SU-DHL-6 (cell line): Measurements from ENCODE around the gene CASKIN2.

Experiments
- H2AFZ ChIP-seq: fragments of 200-600 bp; sonication (generic); 2 replicates; pipeline ENCODE4 v1.6.1; 2014; ENCODE audit warnings: low read depth, mild to moderate bottlenecking, moderate library complexity, mixed read lengths, antibody characterized with exemption, low read length; ENCODE audit not compliant: severe bottlenecking
- H3F3A ChIP-seq: fragments of 200-600 bp; shearing (Covaris generic); 2 replicates; pipeline ENCODE4 v1.6.0; 2016; ENCODE audit warnings: antibody characterized with exemption, mild to moderate bottlenecking; ENCODE audit not compliant: insufficient read depth
- H3K27ac ChIP-seq: fragments of 200-600 bp; sonication (generic); 2 replicates; pipeline ENCODE4 v1.5.1; 2016; ENCODE audit warnings: low read depth, mild to moderate bottlenecking, low read length, moderate library complexity, mixed read lengths
- H3K27me3 ChIP-seq: fragments of 200-600 bp; sonication (generic), shearing (Covaris generic); 2 replicates; pipeline ENCODE4 v1.6.0; 2014; ENCODE audit warnings: mild to moderate bottlenecking, low read length
- H3K36me3 ChIP-seq: fragments of 200-600 bp; sonication (generic); 2 replicates; pipeline ENCODE4 v1.6.1; 2014; ENCODE audit warnings: mild to moderate bottlenecking, low read length, mixed read lengths
- H3K4me2 ChIP-seq: fragments of 300-600, 200-600 bp; shearing (Covaris generic), sonication (generic); 2 replicates; pipeline ENCODE4 v1.6.0; 2014; ENCODE audit warnings: low read length, low read depth, mild to moderate bottlenecking; ENCODE audit not compliant: poor library complexity, severe bottlenecking
- H3K4me3 ChIP-seq: fragments of 200-600 bp; sonication (generic); 2 replicates; pipeline ENCODE4 v1.5.1; 2014; ENCODE audit warnings: antibody characterized with exemption, low read length, mild to moderate bottlenecking, mixed read lengths; ENCODE audit not compliant: insufficient read depth, poor library complexity, severe bottlenecking
- H3K79me2 ChIP-seq: fragments of 200-600 bp; sonication (generic); 2 replicates; pipeline ENCODE4 v1.6.1; 2014; ENCODE audit warnings: mild to moderate bottlenecking, low read length, moderate library complexity; ENCODE audit not compliant: insufficient read depth
- H3K9ac ChIP-seq: fragments of 200-600 bp; sonication (generic); 2 replicates; pipeline ENCODE4 v1.7.0; 2014; ENCODE audit warnings: mild to moderate bottlenecking, low read length
- H3K9me2 ChIP-seq: fragments of 200-600 bp; sonication (generic); replicated peaks from 2 replicates; pipeline ENCODE4 v1.6.1; 2014; ENCODE audit warnings: low read length; ENCODE audit not compliant: insufficient read depth
- H3K9me3 ChIP-seq: fragments of 200-600 bp; sonication (generic); 2 replicates; pipeline ENCODE4 v1.6.1; 2014; ENCODE audit warnings: low read length, mixed read lengths; ENCODE audit not compliant: insufficient read depth
- H4K20me1 ChIP-seq: fragments of 200-600 bp; sonication (generic); 2 replicates; pipeline ENCODE4 v1.6.1; 2014; ENCODE audit warnings: low read depth, mild to moderate bottlenecking, antibody characterized with exemption, low read length, moderate library complexity, mixed read lengths
- EZH2phosphoT487 ChIP-seq: fragments of 200-600 bp; sonication (generic), shearing (Covaris generic); conservative IDR thresholded peaks from 2 replicates; pipeline ENCODE4 v1.6.1; 2018; ENCODE audit warnings: mild to moderate bottlenecking, antibody characterized with exemption, low read length, moderate library complexity, mixed read lengths
- TF ChIP-seq, protein P1 (sequence below): fragments of 200-600 bp; sonication (generic); IDR thresholded peaks from one replicate; pipeline ENCODE4 v1.5.1; 2017; ENCODE audit warnings: antibody characterized with exemption, mild to moderate bottlenecking, low read length, moderate library complexity; ENCODE audit not compliant: insufficient read depth, poor library complexity, severe bottlenecking

The CASKIN2 gene

DNA sequence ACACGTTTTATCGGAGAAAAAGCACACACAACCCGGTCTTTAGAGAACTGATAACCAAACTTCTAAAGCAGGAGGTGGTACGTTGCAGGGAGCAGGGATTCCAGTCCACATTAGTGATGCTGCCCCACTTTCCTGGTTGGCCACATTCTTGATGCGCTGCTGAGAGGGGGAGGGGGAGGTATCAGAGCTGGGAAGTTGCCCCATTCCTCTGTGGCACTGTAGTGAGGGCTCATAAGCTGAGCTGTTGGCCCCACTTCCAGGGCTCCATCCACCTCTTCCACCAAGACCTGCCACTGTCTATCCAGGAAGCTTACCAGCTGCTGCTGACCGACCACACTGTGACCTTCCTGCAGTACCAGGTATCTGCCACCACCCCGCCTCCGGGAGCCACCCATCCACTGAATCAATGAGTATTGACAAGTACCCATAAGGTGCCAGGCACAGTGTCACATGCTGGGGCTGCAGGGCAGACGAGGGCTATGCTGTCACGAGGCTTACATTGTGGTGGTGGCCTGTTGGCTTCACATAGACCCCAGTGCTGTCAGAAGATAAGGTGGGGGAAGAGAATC, 2.0 kb upstream of the CASKIN2 start:
- H3K9me3 ChIP-seq: no peaks in the 10 kb centered on the region
- H3K79me2 ChIP-seq: no peaks in the 10 kb centered on the region; the same call in 1 of the 2 replicates
- no peaks in the 10 kb centered on the region for H4K20me1 ChIP-seq
- no peaks in the 10 kb centered on the region for H3K9me2 ChIP-seq
- H2AFZ ChIP-seq: peak overlapping the region; percentile 68
- no peaks in the 10 kb centered on the region for H3K36me3 ChIP-seq
- peak overlapping the region; percentile 65 for H3K4me2 ChIP-seq
- H3K9ac ChIP-seq: peak overlapping the region; percentile 91
- H3K27me3 ChIP-seq: no peaks in the 10 kb centered on the region
- no peak for TF ChIP-seq EZH2phosphoT487
- TF ChIP-seq, protein P1, sequence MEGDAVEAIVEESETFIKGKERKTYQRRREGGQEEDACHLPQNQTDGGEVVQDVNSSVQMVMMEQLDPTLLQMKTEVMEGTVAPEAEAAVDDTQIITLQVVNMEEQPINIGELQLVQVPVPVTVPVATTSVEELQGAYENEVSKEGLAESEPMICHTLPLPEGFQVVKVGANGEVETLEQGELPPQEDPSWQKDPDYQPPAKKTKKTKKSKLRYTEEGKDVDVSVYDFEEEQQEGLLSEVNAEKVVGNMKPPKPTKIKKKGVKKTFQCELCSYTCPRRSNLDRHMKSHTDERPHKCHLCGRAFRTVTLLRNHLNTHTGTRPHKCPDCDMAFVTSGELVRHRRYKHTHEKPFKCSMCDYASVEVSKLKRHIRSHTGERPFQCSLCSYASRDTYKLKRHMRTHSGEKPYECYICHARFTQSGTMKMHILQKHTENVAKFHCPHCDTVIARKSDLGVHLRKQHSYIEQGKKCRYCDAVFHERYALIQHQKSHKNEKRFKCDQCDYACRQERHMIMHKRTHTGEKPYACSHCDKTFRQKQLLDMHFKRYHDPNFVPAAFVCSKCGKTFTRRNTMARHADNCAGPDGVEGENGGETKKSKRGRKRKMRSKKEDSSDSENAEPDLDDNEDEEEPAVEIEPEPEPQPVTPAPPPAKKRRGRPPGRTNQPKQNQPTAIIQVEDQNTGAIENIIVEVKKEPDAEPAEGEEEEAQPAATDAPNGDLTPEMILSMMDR: no peak
- H3F3A ChIP-seq: 0 out of 2 replicates have a peak, but pooled peaks cover 8% of the 10 kb centered on the region
- peak overlapping the region; percentile 48 for H3K27ac ChIP-seq
- H3K4me3 ChIP-seq: peak overlapping the region; percentile 97

DNA sequence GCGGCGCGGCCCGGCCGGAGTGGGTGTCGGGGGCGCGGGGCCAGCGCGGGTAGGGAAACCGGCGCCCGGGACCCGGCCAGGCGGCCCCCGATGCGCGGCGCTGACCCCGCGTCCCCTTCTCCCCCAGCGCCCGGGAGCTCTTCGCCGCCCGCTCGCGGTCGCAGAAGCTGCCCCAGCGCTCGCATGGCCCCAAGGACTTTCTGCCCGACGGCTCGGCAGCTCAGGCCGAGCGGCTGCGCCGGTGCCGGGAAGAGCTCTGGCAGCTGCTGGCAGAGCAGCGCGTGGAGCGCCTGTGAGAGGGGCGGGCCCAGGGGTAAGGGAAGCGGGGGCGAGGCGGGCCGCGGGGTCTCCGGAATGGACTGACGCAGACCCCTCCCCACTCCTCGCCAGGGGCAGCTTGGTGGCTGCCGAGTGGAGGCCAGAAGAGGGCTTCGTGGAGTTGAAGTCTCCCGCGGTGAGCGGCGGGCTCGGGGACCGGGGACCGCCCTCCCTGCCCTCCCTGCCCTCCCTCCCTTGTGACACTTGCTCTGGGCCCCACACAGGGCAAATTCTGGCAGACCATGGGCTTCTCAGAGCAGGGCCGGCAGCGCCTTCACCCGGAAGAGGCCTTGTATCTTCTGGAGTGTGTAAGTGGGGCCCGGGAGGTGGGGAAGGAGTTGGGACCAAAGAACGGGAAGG, 1.4 kb upstream of the CASKIN2 start:
- Histone ChIP-seq H3K4me3 (peak overlapping the region; percentile 97), H3K9me3 (no peaks in the 10 kb centered on the region), H3K79me2 (no peaks in the 10 kb centered on the region; the same call in 1 of the 2 replicates), H2AFZ (peak overlapping the region; percentile 68), H3K27ac (peak overlapping the region; percentile 32), H4K20me1 (no peaks in the 10 kb centered on the region), H3K36me3 (no peaks in the 10 kb centered on the region), H3K9me2 (no peaks in the 10 kb centered on the region), H3K27me3 (no peaks in the 10 kb centered on the region), H3K4me2 (peak overlapping the region; percentile 65), H3F3A (0 out of 2 replicates have a peak, but pooled peaks cover 8% of the 10 kb centered on the region), H3K9ac (peak overlapping the region; percentile 91)
- TF ChIP-seq, protein P1: no peak
- no peak for TF ChIP-seq EZH2phosphoT487

DNA sequence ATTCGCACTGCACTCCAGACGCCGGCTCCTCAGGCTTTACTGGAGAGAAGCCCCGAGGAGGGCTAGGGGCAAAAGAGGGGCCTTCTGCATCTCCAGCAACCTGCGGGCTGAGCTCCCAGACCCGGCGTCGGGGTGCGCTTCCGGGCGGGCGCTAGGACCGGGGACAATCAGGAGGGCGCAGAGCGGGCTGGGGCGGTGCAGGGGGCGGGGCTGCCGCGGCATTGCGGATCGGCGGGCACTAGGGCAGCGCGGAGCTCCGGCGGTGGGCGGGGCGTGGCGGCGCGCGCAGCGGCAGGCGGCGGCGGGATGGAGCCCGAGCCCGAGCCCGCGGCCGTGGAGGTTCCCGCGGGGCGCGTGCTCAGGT, 900 bp upstream of the CASKIN2 start, which contains the start of gene TSEN54:
TSEN54 (plus strand) TSS at position 274 of the 364 bp plus-strand sequence; CDS start at position 307, 33 bp downstream.
- peak within 1 kb of the TSS; percentile 91 for H3K4me2 ChIP-seq
- H3K36me3 ChIP-seq: no peaks in the 10 kb centered on the region
- H3K4me3 ChIP-seq: peak within 1 kb of the TSS; percentile 97
- H3K79me2 ChIP-seq: no peaks in the 10 kb centered on the region; the same call in 1 of the 2 replicates
- peak within 1 kb of the TSS; percentile 32 for H3K27ac ChIP-seq
- no peaks in the 10 kb centered on the region for H3K9me3 ChIP-seq
- H3K27me3 ChIP-seq: no peaks in the 10 kb centered on the region
- H3K9me2 ChIP-seq: no peaks in the 10 kb centered on the region
- H2AFZ ChIP-seq: peak within 1 kb of the TSS; percentile 99
- H4K20me1 ChIP-seq: no peaks in the 10 kb centered on the region
- TF ChIP-seq, protein P1: no peak
- TF ChIP-seq EZH2phosphoT487: no peak
- H3F3A ChIP-seq: 0 out of 2 replicates have a peak, but pooled peaks cover 8% of the 10 kb centered on the region
- H3K9ac ChIP-seq: peak within 1 kb of the TSS; percentile 91
